Brain microvascular endothelial cell (primary cell): ENCODE results near the gene CD44.

Experiments used
- DNase-seq: peaks from one replicate; pipeline ENCODE4 v3.0.0-alpha.2; 2020
- H3K27ac ChIP-seq: fragments of 250-450 bp; sonication (Bioruptor Pico); 2 replicates; pipeline ENCODE4 v1.5.1; 2020; ENCODE audit warnings: mild to moderate bottlenecking, moderate library complexity
- H3K27me3 ChIP-seq: fragments of 250-450 bp; sonication (Bioruptor Pico); replicated peaks from 2 replicates; pipeline ENCODE4 v1.5.1; 2020; ENCODE audit warnings: mild to moderate bottlenecking
- H3K36me3 ChIP-seq: fragments of 250-450 bp; sonication (Bioruptor Pico); replicated peaks from 2 replicates; pipeline ENCODE4 v1.5.1; 2020; ENCODE audit warnings: mild to moderate bottlenecking
- H3K4me3 ChIP-seq: 2 replicates; pipeline ENCODE4 v1.5.1; 2011; ENCODE audit warnings: low read depth, mild to moderate bottlenecking, control low read depth, low read length, moderate library complexity
- CTCF ChIP-seq: IDR thresholded peaks from 2 replicates; pipeline ENCODE4 v1.5.1; 2011; ENCODE audit warnings: low read depth, mild to moderate bottlenecking, moderate library complexity, low read length, control low read depth, inconsistent platforms; ENCODE audit errors: missing control alignments
- in situ Hi-C: cut with HindIII; loops from 2 replicates; pipeline ENCODE4 v1.10.0; 2017; ENCODE audit warnings: low sequenced_read_pairs, low pct_ligation_motif_present

The CD44 gene

GRCh38 chr11:35143297-35144135 is 4.5 kb downstream of the CD44 start:
- no peaks in the 10 kb centered on the region for H3K36me3 ChIP-seq
- H3K27me3 ChIP-seq: no peaks in the 10 kb centered on the region
- no peak for TF ChIP-seq CTCF
- DNase-seq: no peak
- in situ Hi-C loops: no loop called here
- H3K4me3 ChIP-seq: peak overlapping the region; percentile 5
- H3K27ac ChIP-seq: peak overlapping the region; percentile 73

- TF ChIP-seq CTCF: no peak
- peak; percentile 53 for DNase-seq
- peak overlapping the region; percentile 5 for H3K4me3 ChIP-seq
- no peaks in the 10 kb centered on the region for H3K27me3 ChIP-seq
- in situ Hi-C loops: no loop called here
- H3K27ac ChIP-seq: peak overlapping the region; percentile 73
- H3K36me3 ChIP-seq: no peaks in the 10 kb centered on the region
These were observed 5.3 kb downstream of the CD44 start for GRCh38 chr11:35144136-35144741.

- H3K27me3 ChIP-seq: no peaks in the 10 kb centered on the region
- H3K27ac ChIP-seq: peak overlapping the region; percentile 73
- no peak for TF ChIP-seq CTCF
- peak; percentile 28 for DNase-seq
- no peak overlapping the region for H3K4me3 ChIP-seq
- H3K36me3 ChIP-seq: no peaks in the 10 kb centered on the region
- in situ Hi-C loops: no loop called here
These were observed 5.8 kb downstream of the CD44 start for GRCh38 chr11:35144806-35145205.

- peak overlapping the region; percentile 73 for H3K27ac ChIP-seq
- DNase-seq: peak; percentile 81
- no peaks in the 10 kb centered on the region for H3K27me3 ChIP-seq
- peak; percentile 4 for TF ChIP-seq CTCF
- no peaks in the 10 kb centered on the region for H3K36me3 ChIP-seq
- in situ Hi-C loops: no loop called here
- H3K4me3 ChIP-seq: no peak overlapping the region
These were observed 6.3 kb downstream of the CD44 start for GRCh38 chr11:35145271-35145670.

GRCh38 chr11:35146074-35146521 is 7.1 kb downstream of the CD44 start:
- no peak for DNase-seq
- Histone ChIP-seq H3K27ac (no peak overlapping the region), H3K27me3 (no peaks in the 10 kb centered on the region), H3K36me3 (no peaks in the 10 kb centered on the region), H3K4me3 (no peak overlapping the region)
- in situ Hi-C loops: no loop called here
- TF ChIP-seq CTCF: no peak

GRCh38 chr11:35146711-35147110 is 7.7 kb downstream of the CD44 start:
- Histone ChIP-seq H3K36me3 (no peaks in the 10 kb centered on the region), H3K27ac (no peak overlapping the region)

More at GRCh38 chr11:35146711-35147110, 7.7 kb downstream of the CD44 start:
- DNase-seq: no peak
- no peak for TF ChIP-seq CTCF
- Histone ChIP-seq H3K4me3 (no peak overlapping the region), H3K27me3 (no peaks in the 10 kb centered on the region)
- in situ Hi-C loops: no loop called here
